Measurements from ENCODE around the gene PPP1R12C.

The PPP1R12C gene

GRCh38 chr19:55089342-55089944 is 28.0 kb downstream of the PPP1R12C start:
- no peak for DNase-seq (ENCODE audit: low spot score)

- DNase-seq (ENCODE audit: low spot score) = peak; percentile 22
Measured at GRCh38 chr19:55088543-55089341, 28.7 kb downstream of the PPP1R12C start.

GRCh38 chr19:55088021-55088451 is 29.4 kb downstream of the PPP1R12C start:
- no peak for DNase-seq (ENCODE audit: low spot score)

GRCh38 chr19:55087542-55087901 is 29.9 kb downstream of the PPP1R12C start:
- DNase-seq (ENCODE audit: low spot score) = no peak

GRCh38 chr19:55086730-55087541 is 30.5 kb downstream of the PPP1R12C start:
- no peak for DNase-seq (ENCODE audit: low spot score)

DNA sequence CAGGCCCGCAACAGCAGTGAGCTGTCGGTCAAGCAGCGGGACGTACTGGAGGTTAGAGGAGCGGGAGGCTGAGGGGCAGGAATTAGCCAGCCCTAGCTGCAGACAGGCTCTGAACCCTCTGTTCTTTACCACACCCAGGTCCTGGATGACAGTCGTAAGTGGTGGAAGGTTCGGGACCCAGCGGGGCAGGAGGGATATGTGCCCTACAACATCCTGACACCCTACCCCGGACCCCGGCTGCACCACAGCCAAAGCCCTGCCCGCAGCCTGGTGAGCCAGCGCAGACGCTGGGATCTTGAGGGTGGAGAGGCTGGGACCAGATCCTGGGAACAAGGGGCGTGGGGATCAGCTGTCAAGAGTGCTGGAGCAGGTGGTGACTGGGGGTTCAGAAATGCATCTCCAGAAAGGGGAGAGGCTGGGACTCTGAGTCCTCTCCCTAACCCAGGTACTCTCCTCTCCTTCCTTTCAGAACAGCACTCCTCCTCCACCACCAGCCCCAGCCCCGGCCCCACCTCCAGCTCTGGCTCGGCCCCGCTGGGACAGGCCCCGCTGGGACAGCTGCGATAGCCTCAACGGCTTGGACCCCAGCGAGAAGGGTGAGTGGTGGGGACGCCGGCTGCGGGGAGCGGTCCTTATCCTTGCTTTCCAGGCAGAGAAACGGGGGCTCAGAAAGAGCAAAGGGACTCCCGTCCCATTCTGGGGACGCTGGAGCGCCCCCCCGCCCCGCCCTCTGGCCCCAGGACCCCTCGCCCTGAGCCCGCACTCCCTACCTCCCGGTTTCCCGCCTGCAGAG is 31.3 kb downstream of the PPP1R12C start:
- DNase-seq (ENCODE audit: low spot score) = no peak

- DNase-seq (ENCODE audit: low spot score) = no peak
Measured at GRCh38 chr19:55084416-55084815, 33.0 kb downstream of the PPP1R12C start.

DNA sequence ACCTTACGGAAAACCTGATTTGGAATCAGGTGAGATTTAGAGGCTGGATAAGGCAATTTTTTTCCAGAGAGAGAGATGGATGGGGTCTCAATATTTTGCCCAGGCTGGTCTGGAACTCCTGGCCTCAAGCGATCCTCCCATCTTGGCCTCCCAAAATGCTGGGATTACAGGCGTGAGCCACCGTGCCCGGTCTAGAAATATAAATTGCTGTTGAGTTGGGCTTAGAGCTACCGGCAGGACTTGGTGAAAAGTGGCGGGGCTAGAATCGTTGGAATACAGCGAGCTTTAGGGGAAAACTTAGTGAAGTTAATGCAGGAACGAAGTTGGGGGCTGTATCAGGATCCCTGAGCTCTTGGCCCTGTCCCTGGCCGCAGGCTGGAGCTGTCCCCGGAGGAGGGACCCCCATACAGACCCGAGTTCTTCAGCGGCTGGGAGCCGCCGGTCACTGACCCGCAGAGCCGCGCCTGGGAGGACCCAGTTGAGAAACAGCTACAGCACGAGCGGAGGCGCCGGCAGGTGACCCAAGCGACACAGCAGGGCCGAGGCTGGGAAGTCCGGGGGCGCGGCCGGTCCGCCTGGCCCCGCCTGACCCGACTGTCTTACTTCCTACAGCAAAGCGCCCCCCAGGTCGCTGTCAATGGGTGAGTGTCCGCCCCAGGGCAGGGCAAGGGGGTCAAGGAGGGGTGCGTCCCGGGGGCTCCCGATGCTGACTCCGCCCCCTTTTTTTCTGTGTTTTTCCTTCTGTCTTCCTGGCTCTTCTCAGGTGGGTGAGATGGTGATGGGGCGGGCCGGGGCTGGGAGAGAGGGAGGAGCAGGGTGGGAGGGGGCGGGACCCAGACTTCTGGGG is 34.2 kb downstream of the PPP1R12C start:
- no peak for DNase-seq (ENCODE audit: low spot score)

DNA sequence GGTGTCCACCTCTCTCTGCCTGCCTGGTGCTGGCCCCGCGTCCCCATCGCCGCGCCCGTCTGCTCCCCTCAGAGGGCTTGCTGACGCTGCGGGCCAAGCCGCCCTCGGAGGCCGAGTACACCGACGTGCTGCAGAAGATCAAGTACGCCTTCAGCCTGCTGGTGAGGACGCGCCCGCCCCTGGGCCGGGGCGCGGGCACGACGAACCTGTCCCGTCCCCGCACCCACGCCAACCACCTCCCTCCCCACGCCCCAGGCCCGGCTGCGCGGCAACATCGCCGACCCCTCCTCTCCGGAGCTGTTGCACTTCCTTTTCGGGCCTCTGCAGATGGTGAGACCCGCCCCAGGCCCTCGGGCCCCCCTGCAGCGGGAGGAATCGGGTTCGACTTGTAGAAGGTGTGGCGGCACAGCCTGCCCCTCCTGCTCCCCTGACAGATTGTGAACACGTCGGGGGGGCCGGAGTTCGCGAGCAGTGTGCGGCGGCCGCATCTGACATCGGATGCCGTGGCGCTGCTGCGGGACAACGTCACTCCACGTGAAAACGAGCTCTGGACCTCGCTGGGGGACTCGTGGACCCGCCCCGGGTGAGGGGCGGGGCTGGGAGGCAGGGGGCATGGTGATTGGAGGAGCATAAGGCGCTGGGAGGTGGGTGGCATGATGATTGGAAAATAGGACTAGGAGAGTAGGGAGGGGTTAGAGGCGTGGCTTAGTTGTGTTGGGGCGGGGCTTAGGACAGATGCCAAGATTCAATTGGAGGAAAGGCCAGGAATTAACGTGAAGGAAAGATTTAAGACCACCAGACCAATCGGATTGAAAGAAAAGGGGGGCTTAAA is 35.2 kb downstream of the PPP1R12C start:
- no peak for DNase-seq (ENCODE audit: low spot score)

DNA sequence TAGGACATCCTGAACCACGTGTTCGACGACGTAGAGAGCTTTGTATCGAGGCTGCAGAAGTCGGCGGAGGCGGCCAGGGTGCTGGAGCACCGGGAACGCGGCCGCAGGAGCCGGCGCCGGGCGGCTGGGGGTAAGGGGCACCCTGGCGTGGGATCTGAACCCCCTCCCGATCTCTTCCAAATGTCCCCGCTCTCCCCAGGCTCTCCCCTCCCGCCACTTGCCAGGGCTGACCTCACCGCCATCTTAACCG is 35.7 kb downstream of the PPP1R12C start:
- no peak for DNase-seq (ENCODE audit: low spot score)

GRCh38 chr19:55080968-55081769 is 36.3 kb downstream of the PPP1R12C start:
- no peak for DNase-seq (ENCODE audit: low spot score)

GRCh38 chr19:55080121-55080967 is 37.1 kb downstream of the PPP1R12C start:
- no peak for DNase-seq (ENCODE audit: low spot score)

- no peak for DNase-seq (ENCODE audit: low spot score)
Measured at GRCh38 chr19:55079400-55080038, 37.9 kb downstream of the PPP1R12C start.

GRCh38 chr19:55078996-55079395 is 38.4 kb downstream of the PPP1R12C start:
- DNase-seq (ENCODE audit: low spot score) = no peak

- DNase-seq (ENCODE audit: low spot score) = no peak
Measured at GRCh38 chr19:55077106-55077505, 40.3 kb downstream of the PPP1R12C start.

GRCh38 chr19:55076321-55076720 is 41.1 kb downstream of the PPP1R12C start:
- DNase-seq (ENCODE audit: low spot score) = no peak

- peak; percentile 34 for DNase-seq (ENCODE audit: low spot score)
Measured at GRCh38 chr19:55075371-55075998, 42.0 kb downstream of the PPP1R12C start, which contains the start of gene EPS8L1. TSS of gene EPS8L1 (plus strand) at chr19:55075869. CDS start at chr19:55076445, 576 bp downstream.

- DNase-seq (ENCODE audit: low spot score) = no peak
Measured at GRCh38 chr19:55071913-55072312, 45.5 kb downstream of the PPP1R12C start.
